ENCODE data around the gene CDYL. TPM values are rescaled to one million over a fixed set of nuclear protein-coding genes. Genes with fewer than 3 reads are reported as not detected.

CDYL gene
- polyA plus RNA-seq, 3 donors, result 2.9 to 21.2 (median 4.2) TPM

- Histone ChIP-seq H3K79me2 (ENCODE audit: insufficient read depth, low read length) (peaks cover 55% of the 10 kb centered on the region), H4K20me1 (ENCODE audit: insufficient read depth, low read length) (peaks cover 64% of the 10 kb centered on the region), H3K9ac (ENCODE audit: insufficient read depth, low read length, poor library complexity, severe bottlenecking) (no peak overlapping the region), H2AFZ (ENCODE audit: insufficient read depth, low read depth, low read length, poor library complexity, severe bottlenecking) (no peak overlapping the region), H3K4me1 (ENCODE audit: control insufficient read depth in 1 of 2, insufficient read depth in 2 of 2, low read length in 2 of 2) (peaks cover 37 to 43% of the 10 kb centered on the region in 2 donors), H3K9me3 (replicated peaks in 1 of 2; ENCODE audit: control insufficient read depth in 1 of 2, insufficient read depth in 1 of 2, low read length in 2 of 2) (no peaks in the 10 kb centered on the region), H3K27ac (ENCODE audit: low read depth in 1 of 2, low read length in 2 of 2) (peak overlapping the region; percentile 60 to 64), H3K36me3 (replicated peaks in 1 of 2; ENCODE audit: control insufficient read depth in 1 of 2, insufficient read depth in 2 of 2, low read length in 2 of 2) (peaks cover 8 to 23% of the 10 kb centered on the region in 2 donors), H3K27me3 (ENCODE audit: control insufficient read depth in 2 of 2, insufficient read depth in 2 of 2, low read length in 2 of 2) (no peaks in the 10 kb centered on the region), H3K4me3 (replicated peaks in 1 of 3; ENCODE audit: low read depth in 2 of 3, low read length in 3 of 3) (no peak overlapping the region), H3K4me2 (replicated peaks; ENCODE audit: extremely low read depth, low read length, poor library complexity, severe bottlenecking) (no peak overlapping the region)
- intact Hi-C loops (cut with micrococcal nuclease), result no loop called here
- H3K36me3 Mint-ChIP-seq, result peaks cover 22 to 31% of the 10 kb centered on the region in 2 donors
- no peak overlapping the region for H3K4me3 Mint-ChIP-seq
- peaks cover 0 to 18% (median 3%) of the 10 kb centered on the region in 7 donors for H3K9me3 Mint-ChIP-seq
- no peak for TF ChIP-seq CTCF (IDR thresholded peaks at IDR 0.05)
- DNase-seq, result peak; percentile 32 to 58 (median 49)
- 0% methylated on average over 1 of the region's 2 CpGs for whole genome bisulfite sequencing (ENCODE audit: insufficient coverage)
- H3K27ac Mint-ChIP-seq, result peak overlapping the region in 5 of 7 donors; percentile 53 to 83 (median 70)
- H3K4me1 Mint-ChIP-seq, result peaks cover 46% of the 10 kb centered on the region
- peaks cover 0 to 1% (median 0%) of the 10 kb centered on the region in 3 donors for H3K27me3 Mint-ChIP-seq (ENCODE audit: low read depth in 3 of 3)
Observed at GRCh38 chr6:4902363-4902762, 126.2 kb downstream of the CDYL start.

GRCh38 chr6:4903121-4903520 is 126.9 kb downstream of the CDYL start:
- no peak overlapping the region for H3K9ac ChIP-seq (ENCODE audit: insufficient read depth, low read length, poor library complexity, severe bottlenecking)
- H3K9me3 ChIP-seq (replicated peaks in 1 of 2; ENCODE audit: control insufficient read depth in 1 of 2, insufficient read depth in 1 of 2, low read length in 2 of 2), result no peaks in the 10 kb centered on the region
- 96% methylated on average over 3 of the region's 9 CpGs for WGBS (ENCODE audit: insufficient coverage)
- H3K27me3 ChIP-seq (ENCODE audit: control insufficient read depth in 2 of 2, insufficient read depth in 2 of 2, low read length in 2 of 2), result no peaks in the 10 kb centered on the region
- Mint-ChIP-seq H3K9me3 (peaks cover 0 to 12% (median under 1%) of the 10 kb centered on the region in 7 donors), H3K36me3 (peaks cover 19 to 27% of the 10 kb centered on the region in 2 donors), H3K27me3 (ENCODE audit: low read depth in 3 of 3) (peaks cover 0 to 1% (median 0%) of the 10 kb centered on the region in 3 donors), H3K4me1 (peaks cover 53% of the 10 kb centered on the region), H3K4me3 (no peak overlapping the region), H3K27ac (no peak overlapping the region)
- no peak for DNase-seq
- peaks cover 5 to 17% of the 10 kb centered on the region in 2 donors for H3K36me3 ChIP-seq (replicated peaks in 1 of 2; ENCODE audit: control insufficient read depth in 1 of 2, insufficient read depth in 2 of 2, low read length in 2 of 2)
- H3K4me1 ChIP-seq (ENCODE audit: control insufficient read depth in 1 of 2, insufficient read depth in 2 of 2, low read length in 2 of 2), result peaks cover 40 to 51% of the 10 kb centered on the region in 2 donors
- H3K4me3 ChIP-seq (replicated peaks in 1 of 3; ENCODE audit: low read depth in 2 of 3, low read length in 3 of 3), result no peak overlapping the region
- H3K4me2 ChIP-seq (replicated peaks; ENCODE audit: extremely low read depth, low read length, poor library complexity, severe bottlenecking), result no peak overlapping the region
- intact Hi-C loops (cut with micrococcal nuclease), result no loop called here
- H2AFZ ChIP-seq (ENCODE audit: insufficient read depth, low read depth, low read length, poor library complexity, severe bottlenecking), result no peak overlapping the region
- peaks cover 71% of the 10 kb centered on the region for H4K20me1 ChIP-seq (ENCODE audit: insufficient read depth, low read length)
- no peak for TF ChIP-seq CTCF (IDR thresholded peaks at IDR 0.05)
- H3K79me2 ChIP-seq (ENCODE audit: insufficient read depth, low read length), result peaks cover 62% of the 10 kb centered on the region
- H3K27ac ChIP-seq (ENCODE audit: low read depth in 1 of 2, low read length in 2 of 2), result no peak overlapping the region
